GM12878 (cell line): ENCODE measurements around the gene PRADC1. TPM values are rescaled to one million over a fixed set of nuclear protein-coding genes. Genes with fewer than 3 reads are reported as not detected.

Experiments
- ATAC-seq: fragments of 200-7000 bp; cut with Tn5 transposase; 3 replicates; pipeline ENCODE4 v1.9.1; 2020; ENCODE audit warnings: mild to moderate bottlenecking, moderate library complexity
- BruUV-seq: library from RNA; stranded (reverse); fragments of 400-500 nt; replicated peaks from 2 replicates; lab custom pipeline; 2021; lab: Mats Ljungman, UMichigan
- CTCF ChIA-PET: fragments of 300-600 bp; sonication (Branson Sonifier 250); formaldehyde crosslinking; extraction: SDS; loops from one replicate; lab custom pipeline; 2021; ENCODE audit warnings: inconsistent platforms; lab: Yijun Ruan, JAX
- POLR2A ChIA-PET: fragments of 350-600 bp; formaldehyde crosslinking; extraction: SDS; loops from one replicate; lab custom pipeline; 2021; ENCODE audit warnings: inconsistent platforms; lab: Charles Lee
- RAD21 ChIA-PET: fragments of 300-600 bp; sonication (Branson Sonifier 250); formaldehyde crosslinking; loops from one replicate; lab custom pipeline; 2023; ENCODE audit warnings: antibody characterized with exemption; ENCODE audit not compliant: unreplicated experiment; lab: Charles Lee
- SMC1A ChIA-PET: fragments of 300-600 bp; sonication (Branson Sonifier 250); formaldehyde crosslinking; loops from one replicate; lab custom pipeline; 2023; ENCODE audit not compliant: unreplicated experiment, uncharacterized antibody; lab: Charles Lee
- DNase-seq: peaks from one replicate; pipeline ENCODE4 v3.0.0-alpha.2; 2011; ENCODE audit warnings: low read depth, low spot score
- FAIRE-seq: peaks from 3 replicates; lab custom pipeline; 2011; peaks lifted over from hg19 to GRCh38; lab: Jason Lieb, UNC
- H2AFZ ChIP-seq: 2 replicates; pipeline ENCODE4 v1.6.0; 2011; ENCODE audit warnings: low read depth, low read length, control low read depth; ENCODE audit not compliant: control insufficient read depth
- H3K27ac ChIP-seq: 2 replicates; pipeline ENCODE4 v1.5.1; 2011; ENCODE audit warnings: control low read depth; ENCODE audit not compliant: control insufficient read depth, insufficient read depth
- H3K27me3 ChIP-seq, 2 experiments: replicated peaks in 1 of 2; 2 replicates each; pipeline versions ENCODE4 v1.6.0 to v1.6.1; 2011; ENCODE audit warnings: low read length in 1 of 2; ENCODE audit not compliant: control insufficient read depth in 2 of 2, insufficient read depth in 2 of 2
- H3K36me3 ChIP-seq, 2 experiments: 2 replicates each; pipeline ENCODE4 v1.5.1; 2011; ENCODE audit warnings: low read length in 1 of 2; ENCODE audit not compliant: control insufficient read depth in 2 of 2, insufficient read depth in 2 of 2
- H3K4me1 ChIP-seq: 2 replicates; pipeline ENCODE4 v1.6.1; 2011; ENCODE audit warnings: mild to moderate bottlenecking, low read length, moderate library complexity, mixed read lengths; ENCODE audit not compliant: control insufficient read depth, insufficient read depth
- H3K4me2 ChIP-seq: 2 replicates; pipeline ENCODE4 v1.6.0; 2011; ENCODE audit warnings: control low read depth; ENCODE audit not compliant: control insufficient read depth, insufficient read depth
- H3K4me3 ChIP-seq: fragments of 200-600 bp; sonication (generic); 2 replicates; pipeline ENCODE4 v1.5.1; 2016
- H3K79me2 ChIP-seq: 2 replicates; pipeline ENCODE4 v1.6.0; 2011; ENCODE audit warnings: low read length; ENCODE audit not compliant: control insufficient read depth, insufficient read depth
- H3K9ac ChIP-seq: 2 replicates; pipeline ENCODE4 v1.8.0; 2011; ENCODE audit warnings: low read length, control low read depth, mixed read lengths; ENCODE audit not compliant: control insufficient read depth, insufficient read depth
- H3K9me3 ChIP-seq: replicated peaks from 3 replicates; pipeline ENCODE4 v1.5.1; 2011; ENCODE audit warnings: mild to moderate bottlenecking, low read length; ENCODE audit not compliant: control insufficient read depth, insufficient read depth
- H4K20me1 ChIP-seq: 2 replicates; pipeline ENCODE4 v1.6.0; 2011; ENCODE audit not compliant: control insufficient read depth, insufficient read depth
- CHD2 ChIP-seq: IDR thresholded peaks from 2 replicates; pipeline ENCODE4 v1.6.1; 2011; ENCODE audit warnings: low read depth, low read length, improper control_type of control experiment, borderline replicate concordance
- DPF2 ChIP-seq: fragments of 450-650 bp; IDR thresholded peaks from 2 replicates; pipeline ENCODE4 v1.6.1; 2017; ENCODE audit warnings: mild to moderate bottlenecking
- EP300 ChIP-seq, 2 experiments: fragments of 150-350 bp in 1 of 2; IDR thresholded peaks; 2 replicates each; pipeline ENCODE4 v1.6.1; 2011 to 2012; ENCODE audit warnings: low read depth in 2 of 2, low read length in 2 of 2, borderline replicate concordance in 1 of 2, improper control_type of control experiment in 1 of 2, inconsistent platforms in 1 of 2; ENCODE audit not compliant: control insufficient read depth in 1 of 2
- ETV6 ChIP-seq, 2 experiments: fragments of 450-650 bp in 1 of 2; IDR thresholded peaks in 1 of 2; conservative IDR thresholded peaks in 1 of 2; 2 replicates each; pipeline ENCODE4 v1.6.1; 2014; ENCODE audit warnings: antibody characterized with exemption in 1 of 2, borderline replicate concordance in 1 of 2, low read depth in 1 of 2, mild to moderate bottlenecking in 1 of 2, moderate library complexity in 1 of 2
- HDAC6 ChIP-seq: fragments of 200-600 bp; sonication (generic); IDR thresholded peaks from one replicate; pipeline ENCODE4 v1.8.0; 2017; ENCODE audit warnings: antibody characterized with exemption; ENCODE audit not compliant: unreplicated experiment
- IKZF1 ChIP-seq: fragments of 450-650 bp; conservative IDR thresholded peaks from 2 replicates; pipeline ENCODE4 v1.6.1; 2017; ENCODE audit warnings: antibody characterized with exemption, mild to moderate bottlenecking
- MTA3 ChIP-seq: IDR thresholded peaks from 2 replicates; pipeline ENCODE4 v1.6.1; 2012; ENCODE audit warnings: low read length, inconsistent platforms, borderline replicate concordance
- RAD21 ChIP-seq: IDR thresholded peaks from 2 replicates; pipeline ENCODE4 v1.6.1; 2011; ENCODE audit warnings: mild to moderate bottlenecking, low read depth, low read length, moderate library complexity; ENCODE audit not compliant: insufficient read depth
- SMARCA5 ChIP-seq: fragments of 450-650 bp; IDR thresholded peaks from 2 replicates; pipeline ENCODE4 v1.6.1; 2017; ENCODE audit warnings: mild to moderate bottlenecking
- WGBS: methylation state at CpG from one replicate; pipeline ENCODE4 v1.1.6; 2016; ENCODE audit warnings: low lambda C conversion rate; ENCODE audit not compliant: insufficient replicate concordance, insufficient coverage; ENCODE audit errors: missing lambda C conversion rate; 5-methylcytosine and 5-hydroxymethylcytosine counted together
- in situ Hi-C: fragments of 300-500 bp; cut with MboI; formaldehyde crosslinking; loops from 9 replicates; pipeline ENCODE4 v1.14.3; 2018; ENCODE audit warnings: mixed read lengths
- intact Hi-C: fragments of 100-400 bp; cut with micrococcal nuclease; formaldehyde crosslinking; loops from one replicate; pipeline ENCODE4 v1.14.2; 2022; ENCODE audit not compliant: unreplicated experiment
- polyA plus RNA-seq, 11 experiments: library from polyadenylated mRNA; depleted of rRNA in 4 of 11; unstranded in 6 of 11; stranded (reverse) in 5 of 11; fragments of >200 nt; fragmentation: Nextera tagmentation in 4 of 11; fragmentation: Illumina TruSeq in 1 of 11; extraction: Ambion mirVana in 4 of 11; extraction: Trizol in 1 of 11; gene quantifications; 1 replicate in 1 of 11; 2 replicates in 10 of 11; pipeline versions ENCODE4 v1.2.1 to v1.2.3, GENCODE V29; 2011 to 2016; ENCODE audit warnings: inconsistent platforms in 2 of 11, missing spikeins in 2 of 11, low read depth in 1 of 11
- total RNA-seq, 4 experiments: library from RNA; depleted of rRNA in 3 of 4; stranded (reverse); fragments of >200 nt in 3 of 4; fragmentation: Illumina TruSeq in 1 of 4; extraction: Trizol in 1 of 4; gene quantifications; 2 replicates each; pipeline versions ENCODE4 v1.2.1 to v1.2.3, GENCODE V29; 2013 to 2021
- TF ChIP-seq, protein P1 (sequence below): fragments of 450-650 bp; formaldehyde crosslinking; IDR thresholded peaks from 2 replicates; pipeline ENCODE4 v1.5.0; 2022; ENCODE audit warnings: mild to moderate bottlenecking, missing genetic modification characterization
- TF ChIP-seq, protein P2 (sequence below): fragments of 450-650 bp; IDR thresholded peaks from 2 replicates; pipeline ENCODE4 v1.6.1; 2017; ENCODE audit warnings: mild to moderate bottlenecking, low read depth, inconsistent platforms; ENCODE audit not compliant: poor library complexity, severe bottlenecking
- TF ChIP-seq, protein P3 (sequence below): fragments of 150-350 bp; IDR thresholded peaks from 2 replicates; pipeline ENCODE4 v1.6.1; 2016; ENCODE audit warnings: low read depth, low read length

The PRADC1 gene
- total and polyA plus RNA-seq, 10 of the 15 experiments (the other 5 are each of a cell fraction or from before 2014, with no cell fraction given) = 3.7 to 39.0 (median 13.8) TPM

DNA sequence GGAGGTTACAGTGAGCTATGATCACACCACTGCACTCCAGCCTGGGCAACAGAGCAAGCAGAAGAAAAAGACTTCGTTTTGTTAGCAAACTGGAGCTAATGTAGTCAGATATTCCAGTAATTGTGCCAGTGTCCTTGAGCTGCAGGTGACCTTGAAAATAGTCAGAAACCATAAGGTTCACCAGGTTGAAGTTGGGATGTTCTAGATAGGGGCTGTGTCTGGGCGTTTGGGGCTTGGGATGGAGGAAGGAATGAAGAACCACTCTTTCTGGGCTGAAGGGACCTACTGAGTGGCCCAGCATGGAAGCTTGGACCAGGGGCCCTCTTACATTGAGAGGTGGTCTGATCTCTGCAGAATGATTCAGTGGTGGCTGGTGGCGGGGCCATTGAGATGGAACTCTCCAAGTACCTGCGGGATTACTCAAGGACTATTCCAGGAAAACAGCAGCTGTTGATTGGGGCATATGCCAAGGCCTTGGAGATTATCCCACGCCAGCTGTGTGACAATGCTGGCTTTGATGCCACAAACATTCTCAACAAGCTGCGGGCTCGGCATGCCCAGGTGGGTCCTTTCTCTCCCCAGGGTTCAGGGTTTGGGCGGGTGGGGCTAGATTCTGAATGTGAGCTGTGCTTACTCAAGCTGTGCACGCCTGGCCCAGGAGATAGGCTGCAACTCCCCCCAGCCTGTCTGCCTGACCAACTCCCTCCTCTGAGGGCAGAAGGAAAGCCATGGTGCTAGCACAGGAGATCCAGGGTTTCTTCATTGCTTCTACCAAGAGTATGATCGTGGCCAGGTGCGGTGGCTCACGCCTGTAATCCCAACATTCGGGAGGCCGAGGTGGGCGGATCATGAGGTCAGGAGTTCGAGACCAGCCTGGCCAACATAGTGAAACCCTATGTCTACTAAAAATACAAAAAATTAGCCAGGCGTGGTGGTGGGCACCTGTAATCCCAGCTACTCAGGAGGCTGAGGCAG lies 18.1 kb upstream of the PRADC1 start:
- WGBS = 87% methylated on average over 17 of the region's 17 CpGs
- Histone ChIP-seq H3K36me3 (peaks cover 49 to 51% of the 10 kb centered on the region in 2 experiments), H3K27me3 (no peaks in the 10 kb centered on the region), H3K79me2 (no peaks in the 10 kb centered on the region), H3K9ac (no peak overlapping the region), H3K4me2 (no peak overlapping the region), H2AFZ (no peak overlapping the region), H3K4me3 (no peak overlapping the region), H3K27ac (no peak overlapping the region), H3K4me1 (no peaks in the 10 kb centered on the region), H4K20me1 (no peaks in the 10 kb centered on the region; the same call in 1 of the 2 replicates), H3K9me3 (no peaks in the 10 kb centered on the region)
- RAD21 ChIA-PET = interaction anchor here (0.8 kb wide), 1 partner anchor 39 kb away, joined by 4 read pairs; no protein-coding TSS in a partner anchor
- no peak for ATAC-seq
- POLR2A ChIA-PET = no interaction called here
- SMC1A ChIA-PET = interaction anchor here (1.7 kb wide), 1 partner anchor 12 kb away, joined by 3 read pairs; no protein-coding TSS in a partner anchor
- no peak for FAIRE-seq
- BruUV-seq = no TSS peak
- intact Hi-C loops = no loop called here
- CTCF ChIA-PET = interaction anchor here (1.6 kb wide), 1 partner anchor 13 kb away, joined by 3 read pairs; no protein-coding TSS in a partner anchor
- in situ Hi-C loops = no loop called here
- DNase-seq = no peak
- TF ChIP-seq, protein P1, sequence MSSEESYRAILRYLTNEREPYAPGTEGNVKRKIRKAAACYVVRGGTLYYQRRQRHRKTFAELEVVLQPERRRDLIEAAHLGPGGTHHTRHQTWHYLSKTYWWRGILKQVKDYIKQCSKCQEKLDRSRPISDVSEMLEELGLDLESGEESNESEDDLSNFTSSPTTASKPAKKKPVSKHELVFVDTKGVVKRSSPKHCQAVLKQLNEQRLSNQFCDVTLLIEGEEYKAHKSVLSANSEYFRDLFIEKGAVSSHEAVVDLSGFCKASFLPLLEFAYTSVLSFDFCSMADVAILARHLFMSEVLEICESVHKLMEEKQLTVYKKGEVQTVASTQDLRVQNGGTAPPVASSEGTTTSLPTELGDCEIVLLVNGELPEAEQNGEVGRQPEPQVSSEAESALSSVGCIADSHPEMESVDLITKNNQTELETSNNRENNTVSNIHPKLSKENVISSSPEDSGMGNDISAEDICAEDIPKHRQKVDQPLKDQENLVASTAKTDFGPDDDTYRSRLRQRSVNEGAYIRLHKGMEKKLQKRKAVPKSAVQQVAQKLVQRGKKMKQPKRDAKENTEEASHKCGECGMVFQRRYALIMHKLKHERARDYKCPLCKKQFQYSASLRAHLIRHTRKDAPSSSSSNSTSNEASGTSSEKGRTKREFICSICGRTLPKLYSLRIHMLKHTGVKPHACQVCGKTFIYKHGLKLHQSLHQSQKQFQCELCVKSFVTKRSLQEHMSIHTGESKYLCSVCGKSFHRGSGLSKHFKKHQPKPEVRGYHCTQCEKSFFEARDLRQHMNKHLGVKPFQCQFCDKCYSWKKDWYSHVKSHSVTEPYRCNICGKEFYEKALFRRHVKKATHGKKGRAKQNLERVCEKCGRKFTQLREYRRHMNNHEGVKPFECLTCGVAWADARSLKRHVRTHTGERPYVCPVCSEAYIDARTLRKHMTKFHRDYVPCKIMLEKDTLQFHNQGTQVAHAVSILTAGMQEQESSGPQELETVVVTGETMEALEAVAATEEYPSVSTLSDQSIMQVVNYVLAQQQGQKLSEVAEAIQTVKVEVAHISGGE (CRISPR knock-in tag) = no peak
- no peak for TF ChIP-seq HDAC6
- no peak for TF ChIP-seq IKZF1
- TF ChIP-seq, protein P2, sequence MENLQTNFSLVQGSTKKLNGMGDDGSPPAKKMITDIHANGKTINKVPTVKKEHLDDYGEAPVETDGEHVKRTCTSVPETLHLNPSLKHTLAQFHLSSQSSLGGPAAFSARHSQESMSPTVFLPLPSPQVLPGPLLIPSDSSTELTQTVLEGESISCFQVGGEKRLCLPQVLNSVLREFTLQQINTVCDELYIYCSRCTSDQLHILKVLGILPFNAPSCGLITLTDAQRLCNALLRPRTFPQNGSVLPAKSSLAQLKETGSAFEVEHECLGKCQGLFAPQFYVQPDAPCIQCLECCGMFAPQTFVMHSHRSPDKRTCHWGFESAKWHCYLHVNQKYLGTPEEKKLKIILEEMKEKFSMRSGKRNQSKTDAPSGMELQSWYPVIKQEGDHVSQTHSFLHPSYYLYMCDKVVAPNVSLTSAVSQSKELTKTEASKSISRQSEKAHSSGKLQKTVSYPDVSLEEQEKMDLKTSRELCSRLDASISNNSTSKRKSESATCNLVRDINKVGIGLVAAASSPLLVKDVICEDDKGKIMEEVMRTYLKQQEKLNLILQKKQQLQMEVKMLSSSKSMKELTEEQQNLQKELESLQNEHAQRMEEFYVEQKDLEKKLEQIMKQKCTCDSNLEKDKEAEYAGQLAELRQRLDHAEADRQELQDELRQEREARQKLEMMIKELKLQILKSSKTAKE = no peak
- no peak for TF ChIP-seq EP300 (IDR thresholded peaks at IDR 0.05; ENCODE audit: borderline replicate concordance in 1 of 2, control insufficient read depth in 1 of 2, low read depth in 2 of 2, low read length in 2 of 2)
- TF ChIP-seq SMARCA5 = no peak
- TF ChIP-seq DPF2 = no peak
- no peak for TF ChIP-seq RAD21
- no peak for TF ChIP-seq ETV6 (conservative IDR thresholded peaks at IDR 0.05 in 1 of 2, IDR thresholded peaks at IDR 0.05 in 1 of 2; ENCODE audit: borderline replicate concordance in 1 of 2, low read depth in 1 of 2)
- TF ChIP-seq MTA3 = no peak
- TF ChIP-seq, protein P3, sequence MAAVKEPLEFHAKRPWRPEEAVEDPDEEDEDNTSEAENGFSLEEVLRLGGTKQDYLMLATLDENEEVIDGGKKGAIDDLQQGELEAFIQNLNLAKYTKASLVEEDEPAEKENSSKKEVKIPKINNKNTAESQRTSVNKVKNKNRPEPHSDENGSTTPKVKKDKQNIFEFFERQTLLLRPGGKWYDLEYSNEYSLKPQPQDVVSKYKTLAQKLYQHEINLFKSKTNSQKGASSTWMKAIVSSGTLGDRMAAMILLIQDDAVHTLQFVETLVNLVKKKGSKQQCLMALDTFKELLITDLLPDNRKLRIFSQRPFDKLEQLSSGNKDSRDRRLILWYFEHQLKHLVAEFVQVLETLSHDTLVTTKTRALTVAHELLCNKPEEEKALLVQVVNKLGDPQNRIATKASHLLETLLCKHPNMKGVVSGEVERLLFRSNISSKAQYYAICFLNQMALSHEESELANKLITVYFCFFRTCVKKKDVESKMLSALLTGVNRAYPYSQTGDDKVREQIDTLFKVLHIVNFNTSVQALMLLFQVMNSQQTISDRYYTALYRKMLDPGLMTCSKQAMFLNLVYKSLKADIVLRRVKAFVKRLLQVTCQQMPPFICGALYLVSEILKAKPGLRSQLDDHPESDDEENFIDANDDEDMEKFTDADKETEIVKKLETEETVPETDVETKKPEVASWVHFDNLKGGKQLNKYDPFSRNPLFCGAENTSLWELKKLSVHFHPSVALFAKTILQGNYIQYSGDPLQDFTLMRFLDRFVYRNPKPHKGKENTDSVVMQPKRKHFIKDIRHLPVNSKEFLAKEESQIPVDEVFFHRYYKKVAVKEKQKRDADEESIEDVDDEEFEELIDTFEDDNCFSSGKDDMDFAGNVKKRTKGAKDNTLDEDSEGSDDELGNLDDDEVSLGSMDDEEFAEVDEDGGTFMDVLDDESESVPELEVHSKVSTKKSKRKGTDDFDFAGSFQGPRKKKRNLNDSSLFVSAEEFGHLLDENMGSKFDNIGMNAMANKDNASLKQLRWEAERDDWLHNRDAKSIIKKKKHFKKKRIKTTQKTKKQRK = no peak
- no peak for TF ChIP-seq CHD2
